HUDEP-2 (cell line): ENCODE results near the gene TPSB2.
"Not testable (repeated sequence)": the region's sequence is repeated elsewhere in the genome, so short reads cannot be mapped to it uniquely, and the experiment has no call there.

ENCODE experiments used
- DNase-seq, 76 experiments: peaks; one replicate each; lab custom pipeline; 2025; ENCODE audit not compliant: unreplicated experiment in 76 of 76; lab: John Stamatoyannopoulos, UW

The TPSB2 gene

GRCh38 chr16:1243907-1244850, 14.2 kb upstream of the TPSB2 start:
- peak in 39 of 76 experiments; percentile 25 to 64 (median 44) for DNase-seq

DNA sequence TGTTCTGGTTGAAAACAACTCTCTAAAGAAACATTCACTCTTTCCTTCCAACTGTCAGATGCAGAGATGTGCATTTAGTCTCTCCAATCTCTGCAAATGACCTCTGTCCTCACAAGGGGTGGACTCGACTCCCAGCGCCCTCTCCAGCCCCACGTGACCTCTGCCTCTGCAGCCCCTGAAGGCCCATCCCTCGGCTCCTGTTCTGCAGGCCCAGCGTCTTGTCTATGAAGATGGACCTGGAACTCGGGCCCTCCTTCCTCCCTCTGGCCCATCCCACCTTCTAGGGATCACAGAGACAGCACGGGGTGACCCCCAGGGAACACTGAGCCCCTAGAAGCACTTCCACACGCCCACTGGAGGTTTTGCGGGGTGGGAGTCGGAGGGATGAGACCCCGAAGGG, 13.4 kb upstream of the TPSB2 start:
- DNase-seq, result peak in 2 of 76 experiments; percentile 11 to 27

- not testable (repeated sequence) for DNase-seq
Observed at GRCh38 chr16:1241081-1241480, 11.1 kb upstream of the TPSB2 start.

- DNase-seq, result not testable (repeated sequence)
Observed at GRCh38 chr16:1240436-1240835, 10.5 kb upstream of the TPSB2 start, which contains the start of gene TPSAB1. TSS of gene TPSAB1 (plus strand) at chr16:1240705. CDS start at chr16:1240939, 234 bp downstream.

DNA sequence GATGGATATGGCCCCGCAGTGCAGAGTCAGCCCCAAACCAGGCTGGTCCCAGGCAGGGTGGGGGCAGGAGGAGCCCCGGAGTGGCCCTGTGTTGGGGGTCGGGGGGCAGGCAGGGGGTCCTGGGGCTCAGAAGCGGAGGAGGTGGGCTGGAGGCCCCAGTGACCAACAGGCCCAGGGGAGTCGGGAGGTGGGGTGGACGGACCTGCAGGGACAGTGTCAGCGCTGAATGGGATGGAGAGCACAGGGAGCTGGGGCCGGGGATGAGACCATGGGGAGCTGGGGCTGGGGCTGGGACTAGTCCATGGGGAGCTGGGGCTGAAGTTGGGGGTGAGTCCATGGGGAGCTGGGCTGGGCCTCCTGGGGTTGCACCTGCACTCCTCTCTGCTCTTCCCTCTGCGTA, 9.6 kb upstream of the TPSB2 start:
- DNase-seq, result not testable (repeated sequence)

- DNase-seq, result not testable (repeated sequence)
Observed at GRCh38 chr16:1238909-1239308, 8.9 kb upstream of the TPSB2 start.

DNA sequence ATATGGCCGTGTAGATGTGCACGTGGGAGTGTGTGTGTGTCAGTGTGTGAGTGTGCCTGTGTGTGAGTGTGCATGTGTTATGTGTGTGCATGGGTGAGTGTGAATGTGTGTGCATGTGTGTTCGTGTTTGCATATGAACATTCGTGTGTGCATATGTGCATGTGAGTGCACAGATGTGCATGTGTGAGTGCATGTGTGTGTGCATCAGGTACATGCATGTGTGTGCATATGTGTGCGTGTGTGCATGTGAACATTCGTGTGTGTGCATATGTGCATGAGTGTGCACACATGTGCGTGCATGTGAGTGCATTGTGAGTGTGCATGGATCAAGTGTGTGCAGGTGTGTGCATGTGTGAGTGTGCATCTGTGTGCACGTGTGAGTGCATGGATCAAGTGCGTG, 8.0 kb upstream of the TPSB2 start:
- DNase-seq, result no peak

- not testable (repeated sequence) for DNase-seq
Observed at GRCh38 chr16:1236659-1237058, 6.7 kb upstream of the TPSB2 start.

DNA sequence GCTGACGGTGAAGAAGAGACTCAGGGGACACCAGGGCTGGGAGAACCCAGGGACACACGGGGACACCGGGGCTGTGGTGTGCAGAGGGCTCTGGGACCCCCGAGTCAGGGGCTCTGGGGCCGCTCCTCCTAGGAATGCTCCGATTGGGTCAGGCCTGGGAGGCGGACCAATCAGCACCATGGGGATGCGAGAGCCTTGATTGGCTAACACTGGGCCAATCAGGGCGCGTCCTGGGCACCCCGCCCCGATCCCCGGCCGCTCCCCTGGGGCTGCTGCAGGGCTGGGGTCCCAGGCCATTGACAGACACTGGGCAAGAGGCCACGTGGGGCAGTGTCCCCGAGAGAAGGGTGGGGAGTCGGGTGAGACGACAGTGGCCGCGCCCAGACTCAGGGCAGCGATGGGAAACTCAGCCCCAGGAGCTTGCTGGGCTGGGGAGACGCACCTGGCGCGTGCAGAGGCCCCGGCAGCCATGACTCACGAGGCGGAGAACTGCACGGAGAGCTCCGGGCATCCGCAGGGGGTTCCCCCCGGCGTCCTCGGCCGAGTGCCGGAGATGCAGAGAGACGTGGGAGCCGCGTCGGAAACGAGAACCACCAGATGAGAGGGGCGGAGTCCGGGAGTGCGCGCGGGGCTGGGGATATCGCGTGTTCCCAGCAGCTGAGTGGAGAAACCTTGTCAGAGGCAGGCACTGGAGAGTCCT, 2.2 kb upstream of the TPSB2 start:
- not testable (repeated sequence) for DNase-seq

GRCh38 chr16:1231301-1231700, 1.3 kb upstream of the TPSB2 start:
- not testable (repeated sequence) for DNase-seq

DNA sequence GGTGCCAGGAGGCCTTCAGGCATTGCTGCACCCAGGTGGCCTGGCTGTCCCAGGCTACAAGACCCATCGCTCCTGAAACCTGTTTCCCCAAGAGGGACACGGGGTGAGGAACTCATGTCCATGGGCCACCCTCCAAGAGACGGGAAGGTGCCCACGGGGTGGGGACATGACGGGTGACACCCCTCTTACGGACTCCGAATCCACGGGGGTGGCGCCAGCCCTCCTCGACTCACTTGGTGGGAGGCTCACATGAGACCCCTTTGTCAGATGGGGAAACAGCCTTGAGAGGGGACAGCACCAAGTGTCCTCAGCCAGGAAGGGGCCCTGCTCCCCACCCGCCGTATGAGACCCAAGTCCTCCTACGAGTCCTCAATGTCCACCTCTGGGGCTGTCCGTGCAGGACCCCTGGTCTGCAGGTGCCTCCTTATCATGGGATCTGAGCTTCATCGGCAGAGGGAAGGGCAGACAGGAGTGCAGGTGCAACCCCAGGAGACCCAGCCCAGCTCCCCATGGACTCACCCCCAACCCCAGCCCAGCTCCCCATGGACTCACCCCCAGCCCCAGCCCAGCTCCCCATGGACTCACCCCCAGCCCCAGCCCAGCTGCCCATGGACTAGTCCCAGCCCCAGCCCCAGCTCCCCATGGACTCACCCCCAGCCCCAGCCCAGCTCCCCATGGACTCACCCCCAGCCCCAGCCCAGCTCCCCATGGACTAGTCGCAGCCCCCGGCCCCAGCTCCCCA, 658 bp upstream of the TPSB2 start:
- not testable (repeated sequence) for DNase-seq

DNA sequence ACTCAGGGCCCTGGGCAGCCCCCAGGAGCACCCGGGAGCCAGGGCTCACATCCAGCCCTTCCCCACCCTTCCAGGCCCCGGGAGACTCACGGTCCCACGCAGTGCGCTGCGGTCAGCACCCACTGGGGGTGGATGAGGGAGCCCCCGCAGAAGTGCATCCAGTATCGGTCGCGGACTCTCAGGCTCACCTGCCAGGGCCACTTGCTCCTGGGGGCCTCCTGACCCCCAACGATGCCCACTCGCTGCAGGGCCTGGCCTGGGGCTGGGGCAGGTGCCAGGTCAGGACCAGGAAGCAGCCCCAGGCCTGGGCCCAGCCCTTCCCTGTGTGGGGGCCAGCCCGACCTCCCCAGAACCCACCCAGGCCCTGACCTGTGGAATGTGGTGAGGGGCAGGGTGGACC, 508 bp downstream of the TPSB2 start:
- DNase-seq, result not testable (repeated sequence)

- not testable (repeated sequence) for DNase-seq
Observed at GRCh38 chr16:1228227-1228626, 1.8 kb downstream of the TPSB2 start.

GRCh38 chr16:1226692-1227091, 3.3 kb downstream of the TPSB2 start:
- not testable (repeated sequence) for DNase-seq

- DNase-seq, result peak in 66 of 76 experiments; percentile 15 to 83 (median 58)
Observed at GRCh38 chr16:1225728-1226311, 4.2 kb downstream of the TPSB2 start.

DNA sequence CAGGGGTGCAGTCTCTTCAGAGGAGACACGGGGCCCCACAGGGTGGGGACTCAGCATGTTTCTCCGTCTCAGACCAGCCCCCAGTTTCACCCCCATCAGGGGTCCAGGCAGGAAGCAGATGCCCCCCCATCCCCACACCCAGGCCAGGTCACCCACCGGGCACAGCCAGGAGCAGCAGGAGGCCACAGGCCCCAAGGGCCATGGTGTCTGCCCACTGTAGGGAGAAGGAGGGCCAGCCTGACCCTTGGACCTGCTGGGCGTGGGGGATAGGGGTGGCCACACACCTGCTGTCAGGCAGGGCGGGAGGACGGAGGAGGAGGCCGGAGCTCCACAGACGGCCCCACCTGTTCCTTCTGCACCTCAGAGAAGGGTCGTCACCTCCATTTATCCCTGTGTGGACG, 4.9 kb downstream of the TPSB2 start, which contains the start of gene TPSG1:
TSS of gene TPSG1 (minus strand) at position 218 of the 401 bp plus-strand sequence. CDS start at position 202, 16 bp downstream.
- DNase-seq, result no peak

DNA sequence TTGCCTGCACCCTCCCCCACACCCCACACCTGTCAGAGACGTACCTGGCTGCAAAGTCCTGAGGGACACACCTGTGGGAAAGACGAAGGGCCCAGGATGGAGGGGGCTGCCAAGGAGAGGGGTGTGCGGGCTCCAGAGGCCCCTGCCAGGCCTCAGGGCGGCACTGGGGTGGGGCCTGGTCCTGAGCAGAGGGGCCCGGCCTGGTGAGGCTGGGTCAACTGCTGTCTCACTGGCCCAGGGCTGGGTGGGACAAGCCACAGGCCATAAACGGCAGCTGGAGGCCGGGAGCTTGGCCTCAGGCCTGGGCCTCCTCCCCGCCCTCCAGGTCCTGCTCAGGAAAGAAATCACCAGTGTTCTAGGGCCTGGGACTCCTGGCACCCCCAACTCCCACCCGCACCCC, 5.4 kb downstream of the TPSB2 start:
- peak in 12 of 76 experiments; percentile 8 to 35 (median 26) for DNase-seq

DNA sequence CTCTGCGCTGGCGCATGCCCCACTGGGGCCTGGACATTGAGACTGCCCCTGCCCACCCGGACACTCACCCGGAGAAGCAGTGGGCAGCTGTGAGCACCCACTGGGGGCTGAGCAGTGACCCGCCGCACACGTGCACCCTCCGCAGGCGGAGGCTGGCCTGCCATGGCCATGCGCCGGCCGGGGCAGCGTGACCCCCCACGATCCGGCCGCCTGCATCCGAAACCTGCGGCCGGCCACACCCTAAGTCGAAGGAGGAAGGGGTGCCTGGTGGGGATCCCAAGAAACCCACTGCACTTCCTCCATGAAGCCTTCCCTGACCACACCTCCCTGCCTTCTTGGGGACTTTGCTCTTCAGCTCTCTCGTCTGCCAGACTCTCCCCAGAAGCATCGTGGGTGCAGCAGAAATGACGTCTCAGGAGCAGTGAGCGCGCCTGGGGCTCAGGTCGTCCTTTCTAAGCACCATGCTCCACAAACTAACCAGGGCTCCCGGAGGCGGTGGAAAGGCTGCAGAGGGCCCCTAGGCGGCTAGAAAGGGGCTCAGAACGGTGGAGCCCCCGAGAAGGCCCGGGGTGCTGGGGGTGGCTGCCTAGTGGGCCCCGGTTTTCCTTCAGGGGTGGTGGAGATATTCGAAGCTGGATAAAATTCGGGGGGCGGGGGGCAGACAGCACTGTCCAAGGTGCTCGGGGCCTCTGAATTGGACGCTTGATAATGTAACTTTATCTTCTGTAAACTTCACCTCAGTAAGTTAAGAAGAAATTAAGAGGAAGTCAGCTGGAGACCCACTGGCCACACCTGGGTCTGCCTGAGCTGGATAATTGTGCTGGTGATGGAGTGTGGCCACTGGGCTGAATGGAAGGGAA, 6.4 kb downstream of the TPSB2 start:
- DNase-seq, result peak in 1 of 76 experiments; percentile 22
